ENCODE results near the gene PPP1R3D.
"Not testable (repeated sequence)": the region's sequence is repeated elsewhere in the genome, so short reads cannot be mapped to it uniquely, and the experiment has no call there.

PPP1R3D gene

GRCh38 chr20:59972037-59972801, 32.1 kb upstream of the PPP1R3D start:
- no peak for TF ChIP-seq Cebpa-rat (IDR thresholded peaks at IDR 0.05)
- H3K27ac ChIP-seq: no peak overlapping the region

GRCh38 chr20:59971428-59971827, 31.3 kb upstream of the PPP1R3D start:
- no peaks in the 10 kb centered on the region for H4K20me1 ChIP-seq
- H3K36me3 ChIP-seq: no peaks in the 10 kb centered on the region
- no peak for TF ChIP-seq Cebpa-rat (IDR thresholded peaks at IDR 0.05)
- H3K9ac ChIP-seq: no peak overlapping the region
- H3K4me1 ChIP-seq: no peaks in the 10 kb centered on the region
- no peaks in the 10 kb centered on the region for H3K9me3 ChIP-seq
- no peaks in the 10 kb centered on the region for H3K27me3 ChIP-seq
- H3K4me2 ChIP-seq: no peak overlapping the region
- H3K27ac ChIP-seq: no peak overlapping the region
- no peak overlapping the region for H3K4me3 ChIP-seq

More at GRCh38 chr20:59972037-59972801, 32.1 kb upstream of the PPP1R3D start:
- Histone ChIP-seq H3K9ac (no peak overlapping the region), H3K9me3 (no peaks in the 10 kb centered on the region), H4K20me1 (no peaks in the 10 kb centered on the region), H3K4me1 (no peaks in the 10 kb centered on the region), H3K4me3 (no peak overlapping the region), H3K27me3 (no peaks in the 10 kb centered on the region), H3K36me3 (no peaks in the 10 kb centered on the region), H3K4me2 (no peak overlapping the region)

GRCh38 chr20:59966428-59966827, 26.3 kb upstream of the PPP1R3D start:
- Histone ChIP-seq H3K4me3 (no peak overlapping the region), H3K4me2 (no peak overlapping the region), H3K4me1 (no peaks in the 10 kb centered on the region), H3K27me3 (no peaks in the 10 kb centered on the region), H3K36me3 (no peaks in the 10 kb centered on the region), H4K20me1 (no peaks in the 10 kb centered on the region), H3K27ac (no peak overlapping the region), H3K9me3 (no peaks in the 10 kb centered on the region), H3K9ac (no peak overlapping the region)
- TF ChIP-seq Cebpa-rat (IDR thresholded peaks at IDR 0.05): no peak

- Histone ChIP-seq H3K9me3 (no peaks in the 10 kb centered on the region), H3K36me3 (no peaks in the 10 kb centered on the region), H3K27ac (no peak overlapping the region), H3K4me3 (no peak overlapping the region), H3K27me3 (no peaks in the 10 kb centered on the region), H3K4me1 (no peaks in the 10 kb centered on the region), H3K9ac (no peak overlapping the region), H3K4me2 (no peak overlapping the region), H4K20me1 (no peaks in the 10 kb centered on the region)
- TF ChIP-seq Cebpa-rat (IDR thresholded peaks at IDR 0.05): no peak
These were observed 22.1 kb upstream of the PPP1R3D start for GRCh38 chr20:59962155-59962554.

GRCh38 chr20:59961423-59961822, 21.3 kb upstream of the PPP1R3D start:
- no peaks in the 10 kb centered on the region for H4K20me1 ChIP-seq

GRCh38 chr20:59958626-59959025, 18.5 kb upstream of the PPP1R3D start:
- no peak for TF ChIP-seq Cebpa-rat (IDR thresholded peaks at IDR 0.05)
- Histone ChIP-seq H3K9ac (no peak overlapping the region), H3K27ac (no peak overlapping the region), H3K4me2 (no peak overlapping the region), H4K20me1 (no peaks in the 10 kb centered on the region), H3K4me3 (no peak overlapping the region), H3K36me3 (no peaks in the 10 kb centered on the region), H3K27me3 (no peaks in the 10 kb centered on the region), H3K9me3 (no peaks in the 10 kb centered on the region), H3K4me1 (no peaks in the 10 kb centered on the region)

More at GRCh38 chr20:59961423-59961822, 21.3 kb upstream of the PPP1R3D start:
- no peaks in the 10 kb centered on the region for H3K27me3 ChIP-seq
- no peak overlapping the region for H3K27ac ChIP-seq
- no peak overlapping the region for H3K9ac ChIP-seq
- H3K36me3 ChIP-seq: no peaks in the 10 kb centered on the region
- no peak overlapping the region for H3K4me3 ChIP-seq
- H3K4me2 ChIP-seq: no peak overlapping the region
- no peak for TF ChIP-seq Cebpa-rat (IDR thresholded peaks at IDR 0.05)
- H3K4me1 ChIP-seq: no peaks in the 10 kb centered on the region
- no peaks in the 10 kb centered on the region for H3K9me3 ChIP-seq

GRCh38 chr20:59958123-59958522, 18.0 kb upstream of the PPP1R3D start, which contains the start of gene CDH26:
Gene CDH26, plus strand, starts transcription at chr20:59958423. Its CDS starts 304 bp downstream, at chr20:59958727.
- no peaks in the 10 kb centered on the region for H3K9me3 ChIP-seq
- no peaks in the 10 kb centered on the region for H4K20me1 ChIP-seq
- no peak within 1 kb of the TSS for H3K4me2 ChIP-seq
- TF ChIP-seq Cebpa-rat (IDR thresholded peaks at IDR 0.05): no peak
- no peak within 1 kb of the TSS for H3K9ac ChIP-seq
- H3K27me3 ChIP-seq: no peaks in the 10 kb centered on the region
- no peaks in the 10 kb centered on the region for H3K36me3 ChIP-seq
- no peak within 1 kb of the TSS for H3K27ac ChIP-seq
- no peak within 1 kb of the TSS for H3K4me3 ChIP-seq
- no peaks in the 10 kb centered on the region for H3K4me1 ChIP-seq

GRCh38 chr20:59957568-59957967, 17.5 kb upstream of the PPP1R3D start:
- H3K4me1 ChIP-seq, H3K9me3 ChIP-seq, H3K4me2 ChIP-seq, H3K27ac ChIP-seq, H3K27me3 ChIP-seq, H3K9ac ChIP-seq, H4K20me1 ChIP-seq, H3K4me3 ChIP-seq, H3K36me3 ChIP-seq: not testable (repeated sequence)

- no peak for TF ChIP-seq Cebpa-rat (IDR thresholded peaks at IDR 0.05)
- H3K9me3 ChIP-seq: no peaks in the 10 kb centered on the region
- H3K27me3 ChIP-seq: no peaks in the 10 kb centered on the region
- H4K20me1 ChIP-seq: no peaks in the 10 kb centered on the region
- H3K9ac ChIP-seq: no peak overlapping the region
- H3K4me3 ChIP-seq: no peak overlapping the region
- H3K27ac ChIP-seq: no peak overlapping the region
- no peak overlapping the region for H3K4me2 ChIP-seq
- no peaks in the 10 kb centered on the region for H3K4me1 ChIP-seq
- H3K36me3 ChIP-seq: no peaks in the 10 kb centered on the region
These were observed 15.2 kb upstream of the PPP1R3D start for GRCh38 chr20:59955131-59955796.

- Histone ChIP-seq H3K9me3 (no peaks in the 10 kb centered on the region), H3K36me3 (no peaks in the 10 kb centered on the region), H3K27ac (no peak overlapping the region), H3K4me3 (no peak overlapping the region), H3K4me1 (no peaks in the 10 kb centered on the region), H3K9ac (no peak overlapping the region), H3K27me3 (no peaks in the 10 kb centered on the region), H3K4me2 (no peak overlapping the region), H4K20me1 (no peaks in the 10 kb centered on the region)
- TF ChIP-seq Cebpa-rat (IDR thresholded peaks at IDR 0.05): no peak
These were observed 14.6 kb upstream of the PPP1R3D start for GRCh38 chr20:59954718-59955117.
